Vagina (tissue), 2 donors: ENCODE data around the gene HACD2. TPM values are rescaled to one million over a fixed set of nuclear protein-coding genes. Genes with fewer than 3 reads are reported as not detected.
"Not testable (repeated sequence)": the region's sequence is repeated elsewhere in the genome, so short reads cannot be mapped to it uniquely, and the experiment has no call there.

Experiments used
- DNase-seq, 2 donors: peaks; one replicate each; pipeline ENCODE4 v3.0.0-alpha.2; 2017; ENCODE audit errors: extremely low spot score in 2 of 2
- H3K27ac ChIP-seq: fragments of 200-600 bp; sonication (generic); one replicate; pipeline ENCODE4 v1.5.1; 2019
- H3K27me3 ChIP-seq: fragments of 200-600 bp; sonication (generic); one replicate; pipeline ENCODE4 v1.5.1; 2019
- H3K36me3 ChIP-seq, 2 donors: fragments of 200-600 bp; sonication (generic); one replicate each; pipeline ENCODE4 v1.5.1; 2017 to 2019
- H3K4me1 ChIP-seq: fragments of 200-600 bp; sonication (generic); one replicate; pipeline ENCODE4 v1.5.1; 2019
- H3K4me3 ChIP-seq, 2 donors: fragments of 200-600 bp; sonication (generic); 1 replicate in 1 of 2; 2 replicates in 1 of 2; pipeline ENCODE4 v1.5.1; 2016 to 2019
- H3K9me3 ChIP-seq: fragments of 200-600 bp; sonication (generic); one replicate; pipeline ENCODE4 v1.5.1; 2019
- CTCF ChIP-seq, 3 experiments: fragments of 450-650 bp in 2 of 3; fragments of 200-600 bp in 1 of 3; sonication (generic) in 1 of 3; IDR thresholded peaks; one replicate each; pipeline ENCODE4 v1.5.1; 2017 to 2019; ENCODE audit warnings: antibody characterized with exemption in 3 of 3, mild to moderate bottlenecking in 2 of 3, moderate library complexity in 2 of 3
- POLR2A ChIP-seq, 2 donors: fragments of 450-650 bp; IDR thresholded peaks; one replicate each; pipeline ENCODE4 v1.6.1; 2017; ENCODE audit warnings: antibody characterized with exemption in 2 of 2, mild to moderate bottlenecking in 2 of 2, moderate library complexity in 2 of 2
- POLR2AphosphoS5 ChIP-seq, 2 donors: sonication (generic); formaldehyde crosslinking; IDR thresholded peaks; one replicate each; pipeline ENCODE4 v1.9.0; 2017; ENCODE audit warnings: antibody characterized with exemption in 2 of 2, mild to moderate bottlenecking in 2 of 2, low read depth in 1 of 2; ENCODE audit not compliant: insufficient read depth in 1 of 2
- intact Hi-C: fragments of 100-400 bp; cut with DNase I; formaldehyde crosslinking; loops from one replicate; pipeline ENCODE4 v1.15.1; 2023
- total RNA-seq: library from RNA; depleted of rRNA; stranded (reverse); fragments of >200 nt; gene quantifications from one replicate; pipeline ENCODE4 v1.2.3, GENCODE V29; 2016

Gene HACD2
- total RNA-seq, 1 donor from 2014 or later: 26.3 TPM

- H3K4me1 ChIP-seq: no peaks in the 10 kb centered on the region
- no peak for DNase-seq
- H3K27me3 ChIP-seq: no peaks in the 10 kb centered on the region
- H3K27ac ChIP-seq: no peak overlapping the region
- intact Hi-C loops: no loop called here
- H3K9me3 ChIP-seq: no peaks in the 10 kb centered on the region
- TF ChIP-seq POLR2A (IDR thresholded peaks at IDR 0.05) (no peak), CTCF (IDR thresholded peaks at IDR 0.05) (no peak), POLR2AphosphoS5 (IDR thresholded peaks at IDR 0.05; ENCODE audit: insufficient read depth in 1 of 2, low read depth in 1 of 2) (no peak)
- H3K36me3 ChIP-seq: peaks cover 0 to 24% of the 10 kb centered on the region in 2 donors
- no peak overlapping the region for H3K4me3 ChIP-seq
These were observed 90.9 kb downstream of the HACD2 start for GRCh38 chr3:123493912-123494311.

GRCh38 chr3:123491966-123492587 is 92.8 kb downstream of the HACD2 start:
- Histone ChIP-seq H3K27ac (no peak overlapping the region), H3K4me3 (no peak overlapping the region), H3K36me3 (peaks cover 0 to 20% of the 10 kb centered on the region in 2 donors), H3K4me1 (no peaks in the 10 kb centered on the region), H3K27me3 (no peaks in the 10 kb centered on the region), H3K9me3 (no peaks in the 10 kb centered on the region)
- intact Hi-C loops: no loop called here
- DNase-seq: no peak
- no peak for TF ChIP-seq POLR2AphosphoS5 (IDR thresholded peaks at IDR 0.05; ENCODE audit: insufficient read depth in 1 of 2, low read depth in 1 of 2)
- TF ChIP-seq CTCF (IDR thresholded peaks at IDR 0.05): no peak
- TF ChIP-seq POLR2A (IDR thresholded peaks at IDR 0.05): no peak

GRCh38 chr3:123489400-123490004 is 95.4 kb downstream of the HACD2 start:
- Histone ChIP-seq H3K36me3 (peaks cover 0 to 11% of the 10 kb centered on the region in 2 donors), H3K4me1 (no peaks in the 10 kb centered on the region), H3K27ac (no peak overlapping the region), H3K9me3 (no peaks in the 10 kb centered on the region), H3K27me3 (no peaks in the 10 kb centered on the region), H3K4me3 (no peak overlapping the region)
- TF ChIP-seq POLR2A (IDR thresholded peaks at IDR 0.05) (no peak), CTCF (IDR thresholded peaks at IDR 0.05) (peak; percentile 47 to 85 (median 78)), POLR2AphosphoS5 (IDR thresholded peaks at IDR 0.05; ENCODE audit: insufficient read depth in 1 of 2, low read depth in 1 of 2) (no peak)
- intact Hi-C loops: loop anchor here (5.0 kb wide), 1 partner anchor 162 kb away; no protein-coding TSS in a partner anchor
- no peak for DNase-seq

GRCh38 chr3:123488645-123489347 is 96.1 kb downstream of the HACD2 start:
- Histone ChIP-seq H3K27ac (no peak overlapping the region), H3K9me3 (no peaks in the 10 kb centered on the region), H3K36me3 (peaks cover 0 to 8% of the 10 kb centered on the region in 2 donors), H3K27me3 (no peaks in the 10 kb centered on the region), H3K4me1 (no peaks in the 10 kb centered on the region), H3K4me3 (no peak overlapping the region)
- TF ChIP-seq POLR2AphosphoS5 (IDR thresholded peaks at IDR 0.05; ENCODE audit: insufficient read depth in 1 of 2, low read depth in 1 of 2) (no peak), POLR2A (IDR thresholded peaks at IDR 0.05) (no peak), CTCF (IDR thresholded peaks at IDR 0.05) (no peak)
- intact Hi-C loops: loop anchor here (5.0 kb wide), 1 partner anchor 161 kb away; no protein-coding TSS in a partner anchor
- DNase-seq: no peak

GRCh38 chr3:123487063-123487462 is 97.8 kb downstream of the HACD2 start:
- not testable (repeated sequence) for H3K36me3 ChIP-seq, H3K4me1 ChIP-seq, H3K4me3 ChIP-seq, H3K9me3 ChIP-seq, DNase-seq, H3K27ac ChIP-seq, H3K27me3 ChIP-seq
- intact Hi-C loops: loop anchor here (5.0 kb wide), 1 partner anchor 160 kb away; no protein-coding TSS in a partner anchor
